ENCODE measurements around the gene POU2F2. TPM values are rescaled to one million over a fixed set of nuclear protein-coding genes. Genes with fewer than 3 reads are reported as not detected.

The POU2F2 gene
- total and polyA plus RNA-seq, 10 of the 15 experiments (the other 5 are each of a cell fraction or from before 2014, with no cell fraction given): 4.4 to 62.4 (median 37.9) TPM

GRCh38 chr19:42065511-42065910, 66.7 kb downstream of the POU2F2 start (continued):
- no peak for TF ChIP-seq E2F4 (IDR thresholded peaks at IDR 0.05; ENCODE audit: low read depth, low read length)

GRCh38 chr19:42065051-42065450, 67.2 kb downstream of the POU2F2 start:
- Histone ChIP-seq H3K9ac (ENCODE audit: control insufficient read depth, insufficient read depth, low read length) (no peak overlapping the region), H3K9me3 (replicated peaks; ENCODE audit: control insufficient read depth, insufficient read depth, low read length) (no peaks in the 10 kb centered on the region), H3K4me1 (ENCODE audit: control insufficient read depth, insufficient read depth, low read length) (no peaks in the 10 kb centered on the region), H3K27me3 (replicated peaks in 1 of 2; ENCODE audit: control insufficient read depth in 2 of 2, insufficient read depth in 2 of 2, low read length in 1 of 2) (peaks cover 14 to 15% of the 10 kb centered on the region in 2 experiments), H4K20me1 (ENCODE audit: control insufficient read depth, insufficient read depth) (no peaks in the 10 kb centered on the region), H3K36me3 (ENCODE audit: control insufficient read depth in 2 of 2, insufficient read depth in 2 of 2, low read length in 1 of 2) (no peaks in the 10 kb centered on the region), H2AFZ (ENCODE audit: control insufficient read depth, low read depth, low read length) (no peak overlapping the region), H3K79me2 (ENCODE audit: control insufficient read depth, insufficient read depth, low read length) (no peaks in the 10 kb centered on the region), H3K27ac (ENCODE audit: control insufficient read depth, insufficient read depth) (no peak overlapping the region), H3K4me2 (ENCODE audit: control insufficient read depth, insufficient read depth) (no peak overlapping the region), H3K4me3 (no peak overlapping the region)
- intact Hi-C loops (cut with micrococcal nuclease; ENCODE audit: unreplicated experiment): no loop called here
- in situ Hi-C loops (cut with MboI): no loop called here
- ChIA-PET SMC1A (ENCODE audit: uncharacterized antibody, unreplicated experiment) (no interaction called here), POLR2A (no interaction called here), CTCF (no interaction called here), RAD21 (ENCODE audit: unreplicated experiment) (no interaction called here)
- BruUV-seq (replicated peaks): no TSS peak
- WGBS (ENCODE audit: insufficient coverage, insufficient replicate concordance, low lambda C conversion rate, missing lambda C conversion rate): 41% methylated on average over 13 of the region's 13 CpGs
- no peak for ATAC-seq
- DNase-seq (ENCODE audit: low read depth, low spot score): no peak
- FAIRE-seq: no peak
- TF ChIP-seq RELA (IDR thresholded peaks at IDR 0.05; ENCODE audit: borderline replicate concordance, partially characterized antibody): no peak
- TF ChIP-seq FOXK2 (IDR thresholded peaks at IDR 0.05): no peak
- TF ChIP-seq PRDM15 (CRISPR knock-in tag; IDR thresholded peaks at IDR 0.05): no peak
- TF ChIP-seq, protein P1, sequence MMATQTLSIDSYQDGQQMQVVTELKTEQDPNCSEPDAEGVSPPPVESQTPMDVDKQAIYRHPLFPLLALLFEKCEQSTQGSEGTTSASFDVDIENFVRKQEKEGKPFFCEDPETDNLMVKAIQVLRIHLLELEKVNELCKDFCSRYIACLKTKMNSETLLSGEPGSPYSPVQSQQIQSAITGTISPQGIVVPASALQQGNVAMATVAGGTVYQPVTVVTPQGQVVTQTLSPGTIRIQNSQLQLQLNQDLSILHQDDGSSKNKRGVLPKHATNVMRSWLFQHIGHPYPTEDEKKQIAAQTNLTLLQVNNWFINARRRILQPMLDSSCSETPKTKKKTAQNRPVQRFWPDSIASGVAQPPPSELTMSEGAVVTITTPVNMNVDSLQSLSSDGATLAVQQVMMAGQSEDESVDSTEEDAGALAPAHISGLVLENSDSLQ (IDR thresholded peaks at IDR 0.05): no peak

Measured in GM12878 (cell line).